Measurements from ENCODE around the gene ALDH3B2. TPM values are rescaled to one million over a fixed set of nuclear protein-coding genes. Genes with fewer than 3 reads are reported as not detected.
A peak's percentile ranks its signal among the peaks of the same experiment; 100 is the strongest.
"Not testable (repeated sequence)": the region's sequence is repeated elsewhere in the genome, so short reads cannot be mapped to it uniquely, and the experiment has no call there.

ALDH3B2 gene
- total RNA-seq, 1 experiment from 2014 or later, result not detected

DNA sequence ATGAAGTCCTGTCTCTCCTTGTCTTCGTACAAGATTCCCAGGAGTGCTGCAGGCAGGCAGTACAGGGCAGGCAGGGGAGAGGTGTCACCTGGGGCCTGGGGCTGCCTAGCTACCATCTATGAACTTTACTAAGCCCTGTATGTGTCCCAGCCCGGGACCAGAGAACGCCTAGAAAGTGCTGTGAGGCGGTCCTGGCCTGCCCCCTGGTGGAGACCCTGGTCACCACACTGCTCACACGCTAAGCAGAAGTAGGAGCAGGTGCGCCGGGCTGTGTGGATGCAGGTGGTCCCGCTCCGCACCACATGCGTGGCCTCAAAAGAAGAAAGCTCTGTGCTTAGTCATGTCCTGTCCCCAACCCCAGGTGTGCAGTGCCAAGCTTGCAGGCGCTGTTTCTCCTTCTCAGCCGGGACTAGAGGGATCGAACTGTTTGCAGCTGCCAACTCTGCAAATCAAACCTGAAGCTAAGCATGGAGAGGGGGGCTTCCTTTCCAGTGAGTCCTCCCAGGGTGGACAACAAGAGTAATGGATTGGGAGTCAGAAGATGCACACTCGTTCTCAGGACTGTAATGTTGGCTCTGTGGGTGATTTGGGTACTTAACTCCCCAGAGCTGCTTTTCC, 39.6 kb upstream of the ALDH3B2 start:
- H3K79me2 ChIP-seq (ENCODE audit: insufficient read depth, low read length); H4K20me1 ChIP-seq (ENCODE audit: control insufficient read depth, insufficient read depth, insufficient read length); H2BK12ac ChIP-seq (ENCODE audit: insufficient read length, low read depth, low read length); H3K14ac ChIP-seq (ENCODE audit: insufficient read depth, low read length); H3T11ph ChIP-seq (ENCODE audit: low read length); H3K4ac ChIP-seq (ENCODE audit: low read depth, low read length); H3K79me1 ChIP-seq (ENCODE audit: insufficient read depth, low read depth, low read length, poor library complexity, severe bottlenecking); H2AK5ac ChIP-seq (ENCODE audit: insufficient read length, low read length); H2BK15ac ChIP-seq (ENCODE audit: low read depth, low read length); H3K9me3 ChIP-seq (ENCODE audit: control insufficient read depth, low read depth, low read length); H3K36me3 Mint-ChIP-seq (ENCODE audit: insufficient read depth in 1 of 3, low read depth in 3 of 3); H2AFZ ChIP-seq (ENCODE audit: low read length); H3K4me3 Mint-ChIP-seq; H3K23ac ChIP-seq (ENCODE audit: insufficient read length, low read depth, low read length); H3K4me1 ChIP-seq (ENCODE audit: insufficient read depth, low read length); H3K27ac ChIP-seq (ENCODE audit: insufficient read length, low read depth, low read length); H3K27ac Mint-ChIP-seq; H3K18ac ChIP-seq (ENCODE audit: insufficient read length, low read depth, low read length); H3K9me3 Mint-ChIP-seq; H2BK5ac ChIP-seq (ENCODE audit: insufficient read length, low read length); H4K8ac ChIP-seq (replicated peaks; ENCODE audit: insufficient read length, low read depth, low read length); DNase-seq; H3K27me3 ChIP-seq (ENCODE audit: insufficient read depth, low read length); H3K9ac ChIP-seq (ENCODE audit: extremely low read depth, insufficient read length, low read length); H3K23me2 ChIP-seq (ENCODE audit: insufficient read length, low read depth, low read length, poor library complexity, severe bottlenecking); H3K4me2 ChIP-seq (ENCODE audit: insufficient read depth, insufficient read length, low read length); H2BK20ac ChIP-seq (ENCODE audit: low read depth, low read length, poor library complexity, severe bottlenecking); H4K91ac ChIP-seq (ENCODE audit: insufficient read length, low read depth, low read length); H4K5ac ChIP-seq (ENCODE audit: insufficient read length, low read depth, low read length); H3K56ac ChIP-seq (ENCODE audit: insufficient read length, low read depth, low read length); H2BK120ac ChIP-seq (ENCODE audit: low read depth, low read length, poor library complexity, severe bottlenecking): not testable (repeated sequence)
- Mint-ChIP-seq H3K4me1 (peaks cover 20 to 23% of the 10 kb centered on the region in 2 experiments), H3K27me3 (ENCODE audit: low read depth) (peaks cover 46% of the 10 kb centered on the region)
- TF ChIP-seq, protein P1, sequence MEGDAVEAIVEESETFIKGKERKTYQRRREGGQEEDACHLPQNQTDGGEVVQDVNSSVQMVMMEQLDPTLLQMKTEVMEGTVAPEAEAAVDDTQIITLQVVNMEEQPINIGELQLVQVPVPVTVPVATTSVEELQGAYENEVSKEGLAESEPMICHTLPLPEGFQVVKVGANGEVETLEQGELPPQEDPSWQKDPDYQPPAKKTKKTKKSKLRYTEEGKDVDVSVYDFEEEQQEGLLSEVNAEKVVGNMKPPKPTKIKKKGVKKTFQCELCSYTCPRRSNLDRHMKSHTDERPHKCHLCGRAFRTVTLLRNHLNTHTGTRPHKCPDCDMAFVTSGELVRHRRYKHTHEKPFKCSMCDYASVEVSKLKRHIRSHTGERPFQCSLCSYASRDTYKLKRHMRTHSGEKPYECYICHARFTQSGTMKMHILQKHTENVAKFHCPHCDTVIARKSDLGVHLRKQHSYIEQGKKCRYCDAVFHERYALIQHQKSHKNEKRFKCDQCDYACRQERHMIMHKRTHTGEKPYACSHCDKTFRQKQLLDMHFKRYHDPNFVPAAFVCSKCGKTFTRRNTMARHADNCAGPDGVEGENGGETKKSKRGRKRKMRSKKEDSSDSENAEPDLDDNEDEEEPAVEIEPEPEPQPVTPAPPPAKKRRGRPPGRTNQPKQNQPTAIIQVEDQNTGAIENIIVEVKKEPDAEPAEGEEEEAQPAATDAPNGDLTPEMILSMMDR (conservative IDR thresholded peaks at IDR 0.05), result peak; percentile 55
- WGBS (ENCODE audit: extremely low coverage, insufficient read length, low lambda C conversion rate), result no CpG with 5 or more reads among the region's 14 CpGs

DNA sequence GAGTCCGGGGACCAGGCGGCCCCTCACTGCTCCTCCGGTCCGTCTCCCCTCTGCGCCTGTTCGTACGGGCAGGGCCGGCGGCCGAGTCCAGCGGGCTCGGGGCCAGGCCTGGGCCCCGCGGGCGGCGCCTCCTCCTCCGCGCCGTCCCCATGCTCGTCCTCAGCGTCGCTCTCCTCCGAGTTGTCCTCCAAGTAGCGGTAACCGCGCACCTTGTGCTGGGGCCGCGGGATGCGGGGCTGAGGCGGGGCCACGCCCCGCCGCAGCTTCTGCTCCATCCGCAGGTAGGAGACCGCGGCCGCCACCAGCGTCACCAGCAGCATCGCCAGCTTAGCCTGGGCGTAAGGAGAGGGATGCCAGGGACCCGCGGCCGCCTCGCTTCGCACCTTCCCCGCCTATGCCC, 37.3 kb upstream of the ALDH3B2 start:
- H3K27ac Mint-ChIP-seq; H3K36me3 Mint-ChIP-seq (ENCODE audit: insufficient read depth in 1 of 3, low read depth in 3 of 3); H3K27me3 ChIP-seq (ENCODE audit: insufficient read depth, low read length); H3K9me3 Mint-ChIP-seq; H2BK15ac ChIP-seq (ENCODE audit: low read depth, low read length); H3K4ac ChIP-seq (ENCODE audit: low read depth, low read length); H3K18ac ChIP-seq (ENCODE audit: insufficient read length, low read depth, low read length); H2AK5ac ChIP-seq (ENCODE audit: insufficient read length, low read length); H3K4me1 ChIP-seq (ENCODE audit: insufficient read depth, low read length); H2BK5ac ChIP-seq (ENCODE audit: insufficient read length, low read length); H3K4me1 Mint-ChIP-seq; H4K20me1 ChIP-seq (ENCODE audit: control insufficient read depth, insufficient read depth, insufficient read length); H3T11ph ChIP-seq (ENCODE audit: low read length); H3K27ac ChIP-seq (ENCODE audit: insufficient read length, low read depth, low read length); H3K56ac ChIP-seq (ENCODE audit: insufficient read length, low read depth, low read length); H3K9ac ChIP-seq (ENCODE audit: extremely low read depth, insufficient read length, low read length); H4K8ac ChIP-seq (replicated peaks; ENCODE audit: insufficient read length, low read depth, low read length); H3K23me2 ChIP-seq (ENCODE audit: insufficient read length, low read depth, low read length, poor library complexity, severe bottlenecking); H3K14ac ChIP-seq (ENCODE audit: insufficient read depth, low read length); H4K5ac ChIP-seq (ENCODE audit: insufficient read length, low read depth, low read length); H3K79me1 ChIP-seq (ENCODE audit: insufficient read depth, low read depth, low read length, poor library complexity, severe bottlenecking); H2AFZ ChIP-seq (ENCODE audit: low read length); H3K9me3 ChIP-seq (ENCODE audit: control insufficient read depth, low read depth, low read length); H2BK20ac ChIP-seq (ENCODE audit: low read depth, low read length, poor library complexity, severe bottlenecking); H3K23ac ChIP-seq (ENCODE audit: insufficient read length, low read depth, low read length); DNase-seq; H2BK12ac ChIP-seq (ENCODE audit: insufficient read length, low read depth, low read length); H4K91ac ChIP-seq (ENCODE audit: insufficient read length, low read depth, low read length); H3K79me2 ChIP-seq (ENCODE audit: insufficient read depth, low read length); H2BK120ac ChIP-seq (ENCODE audit: low read depth, low read length, poor library complexity, severe bottlenecking): not testable (repeated sequence)
- WGBS (ENCODE audit: extremely low coverage, insufficient read length, low lambda C conversion rate), result no CpG with 5 or more reads among the region's 46 CpGs
- peak overlapping the region; percentile 31 to 42; a peak in 4 of 5 replicates for H3K4me3 Mint-ChIP-seq
- H3K27me3 Mint-ChIP-seq (ENCODE audit: low read depth), result peaks cover 48% of the 10 kb centered on the region
- peak overlapping the region; percentile 25 for H3K4me2 ChIP-seq (ENCODE audit: insufficient read depth, insufficient read length, low read length)
